MM.1S (cell line): Measurements from ENCODE around the gene PCDH9.

Source experiments
- DNase-seq: peaks from one replicate; pipeline ENCODE4 v3.0.0-alpha.2; 2015
- H2AFZ ChIP-seq: fragments of 300-600 bp; sonication (generic); 2 replicates; pipeline ENCODE4 v1.6.0; 2016; ENCODE audit warnings: antibody characterized with exemption, low read length
- H3F3A ChIP-seq: fragments of 300-600 bp; sonication (generic); 2 replicates; pipeline ENCODE4 v1.6.1; 2016; ENCODE audit warnings: mild to moderate bottlenecking, antibody characterized with exemption, low read length, moderate library complexity, mixed read lengths; ENCODE audit not compliant: insufficient read depth
- H3K27ac ChIP-seq: fragments of 300-600 bp; sonication (generic); 2 replicates; pipeline ENCODE4 v1.5.1; 2016; ENCODE audit warnings: mild to moderate bottlenecking, low read length
- H3K27me3 ChIP-seq: fragments of 300-600 bp; sonication (generic); replicated peaks from 2 replicates; pipeline ENCODE4 v1.6.0; 2016; ENCODE audit warnings: low read length; ENCODE audit not compliant: insufficient read depth
- H3K36me3 ChIP-seq: fragments of 300-600 bp; sonication (generic); replicated peaks from 2 replicates; pipeline ENCODE4 v1.6.1; 2016; ENCODE audit warnings: mild to moderate bottlenecking, low read length, mixed read lengths; ENCODE audit not compliant: insufficient read depth
- H3K4me1 ChIP-seq: fragments of 300-600 bp; sonication (generic); 2 replicates; pipeline ENCODE4 v1.6.1; 2016; ENCODE audit warnings: low read length, mixed read lengths
- H3K4me2 ChIP-seq: fragments of 300-600 bp; sonication (generic); 2 replicates; pipeline ENCODE4 v1.6.0; 2016; ENCODE audit warnings: low read depth, low read length
- H3K4me3 ChIP-seq: fragments of 300-600 bp; sonication (generic); 2 replicates; pipeline ENCODE4 v1.5.1; 2016; ENCODE audit warnings: low read length, mixed read lengths
- H3K79me2 ChIP-seq: fragments of 300-600 bp; sonication (generic); 2 replicates; pipeline ENCODE4 v1.6.1; 2016; ENCODE audit warnings: mixed run types, low read length, mixed read lengths
- H3K9ac ChIP-seq: fragments of 300-600 bp; sonication (generic); 2 replicates; pipeline ENCODE4 v1.6.1; 2016; ENCODE audit warnings: low read length, mixed read lengths
- H3K9me2 ChIP-seq: fragments of 300-600 bp; sonication (generic); replicated peaks from 2 replicates; pipeline ENCODE4 v1.6.1; 2016; ENCODE audit warnings: mild to moderate bottlenecking, low read length, mixed read lengths; ENCODE audit not compliant: insufficient read depth
- H3K9me3 ChIP-seq: fragments of 300-600 bp; sonication (generic); replicated peaks from 2 replicates; pipeline ENCODE4 v1.6.1; 2016; ENCODE audit warnings: mild to moderate bottlenecking, low read length, mixed read lengths; ENCODE audit not compliant: insufficient read depth
- H4K20me1 ChIP-seq: fragments of 300-600 bp; sonication (generic); 2 replicates; pipeline ENCODE4 v1.6.1; 2016; ENCODE audit warnings: mild to moderate bottlenecking, low read length, moderate library complexity, mixed read lengths; ENCODE audit not compliant: insufficient read depth
- EZH2 ChIP-seq: fragments of 300-600 bp; sonication (generic); optimal IDR thresholded peaks from 2 replicates; pipeline ENCODE3; 2017; ENCODE audit warnings: low read depth, mild to moderate bottlenecking, antibody characterized with exemption, low read length, mixed read lengths
- EZH2phosphoT487 ChIP-seq: fragments of 300-600 bp; sonication (generic); IDR thresholded peaks from 2 replicates; pipeline ENCODE4 v1.6.1; 2018; ENCODE audit warnings: antibody characterized with exemption, low read length
- TF ChIP-seq, protein P1 (sequence below): fragments of 300-600 bp; sonication (generic); IDR thresholded peaks from 2 replicates; pipeline ENCODE4 v1.5.1; 2016; ENCODE audit warnings: antibody characterized with exemption, low read length, mixed read lengths

The PCDH9 gene

GRCh38 chr13:66675620-66676019 lies 554.5 kb downstream of the PCDH9 start:
- no peaks in the 10 kb centered on the region for H4K20me1 ChIP-seq
- no peaks in the 10 kb centered on the region for H3K36me3 ChIP-seq
- H3K27me3 ChIP-seq: no peaks in the 10 kb centered on the region
- H2AFZ ChIP-seq: no peak overlapping the region
- H3K79me2 ChIP-seq: no peaks in the 10 kb centered on the region
- no peak overlapping the region for H3K9ac ChIP-seq
- H3K4me3 ChIP-seq: no peak overlapping the region
- H3K27ac ChIP-seq: no peak overlapping the region
- no peak for TF ChIP-seq EZH2phosphoT487
- TF ChIP-seq, protein P1, sequence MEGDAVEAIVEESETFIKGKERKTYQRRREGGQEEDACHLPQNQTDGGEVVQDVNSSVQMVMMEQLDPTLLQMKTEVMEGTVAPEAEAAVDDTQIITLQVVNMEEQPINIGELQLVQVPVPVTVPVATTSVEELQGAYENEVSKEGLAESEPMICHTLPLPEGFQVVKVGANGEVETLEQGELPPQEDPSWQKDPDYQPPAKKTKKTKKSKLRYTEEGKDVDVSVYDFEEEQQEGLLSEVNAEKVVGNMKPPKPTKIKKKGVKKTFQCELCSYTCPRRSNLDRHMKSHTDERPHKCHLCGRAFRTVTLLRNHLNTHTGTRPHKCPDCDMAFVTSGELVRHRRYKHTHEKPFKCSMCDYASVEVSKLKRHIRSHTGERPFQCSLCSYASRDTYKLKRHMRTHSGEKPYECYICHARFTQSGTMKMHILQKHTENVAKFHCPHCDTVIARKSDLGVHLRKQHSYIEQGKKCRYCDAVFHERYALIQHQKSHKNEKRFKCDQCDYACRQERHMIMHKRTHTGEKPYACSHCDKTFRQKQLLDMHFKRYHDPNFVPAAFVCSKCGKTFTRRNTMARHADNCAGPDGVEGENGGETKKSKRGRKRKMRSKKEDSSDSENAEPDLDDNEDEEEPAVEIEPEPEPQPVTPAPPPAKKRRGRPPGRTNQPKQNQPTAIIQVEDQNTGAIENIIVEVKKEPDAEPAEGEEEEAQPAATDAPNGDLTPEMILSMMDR: no peak
- no peak for TF ChIP-seq EZH2
- H3F3A ChIP-seq: no peaks in the 10 kb centered on the region
- H3K4me2 ChIP-seq: no peak overlapping the region
- DNase-seq: no peak
- no peaks in the 10 kb centered on the region for H3K4me1 ChIP-seq
- no peaks in the 10 kb centered on the region for H3K9me3 ChIP-seq
- no peaks in the 10 kb centered on the region for H3K9me2 ChIP-seq

- Histone ChIP-seq H3K36me3 (no peaks in the 10 kb centered on the region), H3K27me3 (no peaks in the 10 kb centered on the region), H3K4me1 (no peaks in the 10 kb centered on the region), H3K4me3 (no peak overlapping the region), H3K4me2 (no peak overlapping the region), H3K9me2 (no peaks in the 10 kb centered on the region), H3K9me3 (no peaks in the 10 kb centered on the region), H2AFZ (no peak overlapping the region), H3K9ac (no peak overlapping the region), H4K20me1 (no peaks in the 10 kb centered on the region), H3F3A (no peaks in the 10 kb centered on the region), H3K27ac (no peak overlapping the region), H3K79me2 (no peaks in the 10 kb centered on the region)
- TF ChIP-seq, protein P1: no peak
- no peak for TF ChIP-seq EZH2
- no peak for TF ChIP-seq EZH2phosphoT487
- no peak for DNase-seq
Measured at GRCh38 chr13:66673401-66673800, 556.7 kb downstream of the PCDH9 start.

DNA sequence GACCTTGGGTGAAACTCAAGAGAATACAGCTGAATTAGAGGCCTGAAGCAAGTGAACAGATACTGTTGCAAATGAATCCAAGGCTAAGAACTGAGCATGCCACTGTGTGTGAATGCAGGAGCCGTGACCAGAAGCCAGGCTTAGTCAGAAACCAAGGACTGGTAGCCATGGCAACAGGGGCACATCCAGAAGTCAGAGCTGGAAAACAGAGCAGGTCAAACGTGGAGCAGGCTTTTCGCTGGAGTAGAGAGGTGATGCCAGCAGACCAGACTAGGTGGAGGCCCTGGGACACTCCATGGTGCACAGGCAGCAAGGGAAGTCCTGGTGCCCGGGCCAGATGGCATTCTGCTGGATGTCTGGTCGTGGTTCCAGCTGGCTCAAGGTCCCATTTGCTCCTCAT lies 564.1 kb downstream of the PCDH9 start:
- Histone ChIP-seq H3K4me2 (no peak overlapping the region), H4K20me1 (no peaks in the 10 kb centered on the region), H3K4me1 (no peaks in the 10 kb centered on the region), H3K9me2 (no peaks in the 10 kb centered on the region), H3K9ac (no peak overlapping the region), H2AFZ (no peak overlapping the region), H3K79me2 (no peaks in the 10 kb centered on the region), H3K27ac (no peak overlapping the region), H3K9me3 (no peaks in the 10 kb centered on the region), H3K4me3 (no peak overlapping the region), H3K36me3 (no peaks in the 10 kb centered on the region), H3K27me3 (no peaks in the 10 kb centered on the region), H3F3A (no peaks in the 10 kb centered on the region)
- no peak for DNase-seq
- TF ChIP-seq EZH2 (no peak), EZH2phosphoT487 (no peak)
- TF ChIP-seq, protein P1: no peak

GRCh38 chr13:66663711-66664110 lies 566.4 kb downstream of the PCDH9 start:
- no peak for DNase-seq
- no peaks in the 10 kb centered on the region for H3K4me1 ChIP-seq
- H3K27ac ChIP-seq: no peak overlapping the region
- H2AFZ ChIP-seq: no peak overlapping the region
- TF ChIP-seq, protein P1: no peak
- TF ChIP-seq EZH2: no peak
- no peak for TF ChIP-seq EZH2phosphoT487
- no peak overlapping the region for H3K4me2 ChIP-seq
- no peak overlapping the region for H3K9ac ChIP-seq
- no peaks in the 10 kb centered on the region for H3K79me2 ChIP-seq
- no peaks in the 10 kb centered on the region for H3K9me2 ChIP-seq
- no peaks in the 10 kb centered on the region for H3K9me3 ChIP-seq
- H4K20me1 ChIP-seq: no peaks in the 10 kb centered on the region
- no peaks in the 10 kb centered on the region for H3F3A ChIP-seq
- no peaks in the 10 kb centered on the region for H3K36me3 ChIP-seq
- no peaks in the 10 kb centered on the region for H3K27me3 ChIP-seq
- no peak overlapping the region for H3K4me3 ChIP-seq
